ENCODE data around the gene BMS1. TPM values are rescaled to one million over a fixed set of nuclear protein-coding genes. Genes with fewer than 3 reads are reported as not detected.

Gene BMS1
- total RNA-seq, 1 experiment from 2014 or later, result 44.2 TPM

- Histone ChIP-seq H3K14ac (ENCODE audit: insufficient read depth, low read length) (no peak overlapping the region), H3K56ac (ENCODE audit: insufficient read length, low read depth, low read length) (no peak overlapping the region), H3K9me3 (ENCODE audit: control insufficient read depth, low read depth, low read length) (no peaks in the 10 kb centered on the region), H4K91ac (ENCODE audit: insufficient read length, low read depth, low read length) (no peak overlapping the region), H2BK120ac (ENCODE audit: low read depth, low read length, poor library complexity, severe bottlenecking) (no peak overlapping the region), H2AFZ (ENCODE audit: low read length) (no peak overlapping the region), H3K4ac (ENCODE audit: low read depth, low read length) (no peak overlapping the region), H2BK5ac (ENCODE audit: insufficient read length, low read length) (no peak overlapping the region), H4K5ac (ENCODE audit: insufficient read length, low read depth, low read length) (no peak overlapping the region), H2AK5ac (ENCODE audit: insufficient read length, low read length) (no peak overlapping the region), H3K4me1 (ENCODE audit: insufficient read depth, low read length) (no peaks in the 10 kb centered on the region), H3T11ph (ENCODE audit: low read length) (no peak overlapping the region), H3K27me3 (ENCODE audit: insufficient read depth, low read length) (no peaks in the 10 kb centered on the region), H2BK15ac (ENCODE audit: low read depth, low read length) (no peak overlapping the region), H2BK20ac (ENCODE audit: low read depth, low read length, poor library complexity, severe bottlenecking) (no peak overlapping the region), H3K23ac (ENCODE audit: insufficient read length, low read depth, low read length) (no peak overlapping the region), H4K8ac (replicated peaks; ENCODE audit: insufficient read length, low read depth, low read length) (no peak overlapping the region), H3K18ac (ENCODE audit: insufficient read length, low read depth, low read length) (no peak overlapping the region), H4K20me1 (ENCODE audit: control insufficient read depth, insufficient read depth, insufficient read length) (no peaks in the 10 kb centered on the region), H3K9ac (ENCODE audit: extremely low read depth, insufficient read length, low read length) (no peak overlapping the region), H3K23me2 (ENCODE audit: insufficient read length, low read depth, low read length, poor library complexity, severe bottlenecking) (no peaks in the 10 kb centered on the region), H3K79me2 (ENCODE audit: insufficient read depth, low read length) (no peaks in the 10 kb centered on the region), H3K27ac (ENCODE audit: insufficient read length, low read depth, low read length) (no peak overlapping the region), H3K4me2 (ENCODE audit: insufficient read depth, insufficient read length, low read length) (no peak overlapping the region), H3K79me1 (ENCODE audit: insufficient read depth, low read depth, low read length, poor library complexity, severe bottlenecking) (no peaks in the 10 kb centered on the region), H2BK12ac (ENCODE audit: insufficient read length, low read depth, low read length) (no peak overlapping the region)
- H3K4me1 Mint-ChIP-seq, result peaks cover 13 to 14% of the 10 kb centered on the region in 2 experiments
- no peaks in the 10 kb centered on the region for H3K36me3 Mint-ChIP-seq (ENCODE audit: insufficient read depth in 1 of 3, low read depth in 3 of 3)
- no peak for DNase-seq
- H3K4me3 Mint-ChIP-seq, result no peak overlapping the region
- peaks cover 0 to 5% of the 10 kb centered on the region in 2 experiments; a peak in 3 of 5 replicates for H3K9me3 Mint-ChIP-seq
- peaks cover 6% of the 10 kb centered on the region for H3K27me3 Mint-ChIP-seq (ENCODE audit: low read depth)
- H3K27ac Mint-ChIP-seq, result no peak overlapping the region
- TF ChIP-seq, protein P1, sequence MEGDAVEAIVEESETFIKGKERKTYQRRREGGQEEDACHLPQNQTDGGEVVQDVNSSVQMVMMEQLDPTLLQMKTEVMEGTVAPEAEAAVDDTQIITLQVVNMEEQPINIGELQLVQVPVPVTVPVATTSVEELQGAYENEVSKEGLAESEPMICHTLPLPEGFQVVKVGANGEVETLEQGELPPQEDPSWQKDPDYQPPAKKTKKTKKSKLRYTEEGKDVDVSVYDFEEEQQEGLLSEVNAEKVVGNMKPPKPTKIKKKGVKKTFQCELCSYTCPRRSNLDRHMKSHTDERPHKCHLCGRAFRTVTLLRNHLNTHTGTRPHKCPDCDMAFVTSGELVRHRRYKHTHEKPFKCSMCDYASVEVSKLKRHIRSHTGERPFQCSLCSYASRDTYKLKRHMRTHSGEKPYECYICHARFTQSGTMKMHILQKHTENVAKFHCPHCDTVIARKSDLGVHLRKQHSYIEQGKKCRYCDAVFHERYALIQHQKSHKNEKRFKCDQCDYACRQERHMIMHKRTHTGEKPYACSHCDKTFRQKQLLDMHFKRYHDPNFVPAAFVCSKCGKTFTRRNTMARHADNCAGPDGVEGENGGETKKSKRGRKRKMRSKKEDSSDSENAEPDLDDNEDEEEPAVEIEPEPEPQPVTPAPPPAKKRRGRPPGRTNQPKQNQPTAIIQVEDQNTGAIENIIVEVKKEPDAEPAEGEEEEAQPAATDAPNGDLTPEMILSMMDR (conservative IDR thresholded peaks at IDR 0.05), result no peak
- WGBS (ENCODE audit: extremely low coverage, insufficient read length, low lambda C conversion rate), result no CpG with 5 or more reads among the region's 6 CpGs
Observed at GRCh38 chr10:42871823-42872222, 89.2 kb downstream of the BMS1 start.
